Measurements from ENCODE around the gene MACROD2. TPM values are rescaled to one million over a fixed set of nuclear protein-coding genes. Genes with fewer than 3 reads are reported as not detected.

MACROD2 gene
- total and polyA plus RNA-seq, 2 donors (not counting 1 experiment from before 2014, with no cell fraction given), result 5.3 to 6.7 TPM

DNA sequence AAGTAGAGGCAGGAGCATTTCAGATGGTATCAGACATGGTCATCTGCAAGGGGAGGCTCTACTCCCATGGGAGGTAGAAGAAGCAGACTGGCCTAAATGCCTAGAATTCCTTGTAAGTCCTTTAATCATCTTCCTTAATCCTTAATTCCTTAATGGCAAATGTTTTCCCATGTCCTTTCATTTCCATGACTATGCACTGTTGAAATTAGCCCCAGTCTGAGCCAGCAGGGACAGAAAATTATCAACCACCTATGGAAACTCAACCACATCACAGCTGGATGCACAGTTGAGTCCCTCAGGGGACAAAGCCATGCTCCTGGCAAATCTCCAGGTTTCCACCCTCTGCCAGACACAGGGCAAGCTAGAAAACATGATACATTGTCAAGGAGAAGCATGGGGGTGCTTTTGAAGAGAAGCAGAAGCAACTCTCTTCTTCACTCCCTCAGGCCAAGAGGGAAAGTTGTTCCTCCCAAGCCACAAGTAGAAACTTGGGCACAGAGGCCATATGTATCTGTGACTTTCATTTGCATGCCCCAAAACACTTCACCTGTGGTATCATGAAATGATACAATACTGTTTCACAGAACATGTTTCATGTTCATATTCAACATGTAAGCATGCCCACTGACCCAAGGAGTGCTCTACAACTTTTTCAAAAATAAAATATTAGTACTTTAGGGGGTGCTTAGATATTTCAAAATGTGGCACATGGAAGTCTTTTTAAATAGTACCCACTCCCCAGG, 1894.4 kb downstream of the MACROD2 start:
- CTCF ChIA-PET, result interaction anchor here (1.1 kb wide), 1 partner anchor 9 kb away, joined by 3 read pairs; no protein-coding TSS in a partner anchor

More for the DNA sequence above, 1894.4 kb downstream of the MACROD2 start:
- no peak for DNase-seq
- Histone ChIP-seq H3K4me1 (ENCODE audit: control insufficient read depth in 2 of 2, insufficient read depth in 2 of 2, low read length in 2 of 2) (peaks cover 18 to 21% of the 10 kb centered on the region in 2 donors), H3K27me3 (replicated peaks in 1 of 4; ENCODE audit: control extremely low read depth in 1 of 4, control insufficient read depth in 3 of 4, insufficient read depth in 4 of 4, low read length in 3 of 4) (no peaks in the 10 kb centered on the region), H3K79me2 (ENCODE audit: control insufficient read depth, insufficient read depth, low read length) (no peaks in the 10 kb centered on the region), H3K4me2 (replicated peaks; ENCODE audit: low read depth, low read length, poor library complexity, severe bottlenecking) (no peak overlapping the region), H3K27ac (ENCODE audit: low read length in 2 of 2) (no peak overlapping the region), H4K20me1 (ENCODE audit: control insufficient read depth, insufficient read depth, low read length, poor library complexity, severe bottlenecking) (no peaks in the 10 kb centered on the region), H3K36me3 (replicated peaks in 1 of 2; ENCODE audit: control extremely low read depth in 1 of 2, control insufficient read depth in 1 of 2, extremely low read depth in 1 of 2, insufficient read depth in 2 of 2, low read length in 1 of 2) (peaks cover 0 to 4% of the 10 kb centered on the region in 2 experiments), H3K4me3 (ENCODE audit: control extremely low read depth in 1 of 5, extremely low read depth in 1 of 5, insufficient read depth in 1 of 5, low read depth in 2 of 5, low read length in 4 of 5) (no peak overlapping the region), H3K9me3 (ENCODE audit: control extremely low read depth in 1 of 3, control insufficient read depth in 2 of 3, insufficient read depth in 1 of 3, low read length in 2 of 3) (peaks cover 2 to 15% (median 2%) of the 10 kb centered on the region in 3 donors), H3K9ac (ENCODE audit: low read length) (no peak overlapping the region), H2AFZ (ENCODE audit: insufficient read depth, low read depth, low read length, poor library complexity, severe bottlenecking) (no peak overlapping the region)
- no peak for TF ChIP-seq EZH2 (IDR thresholded peaks at IDR 0.05; ENCODE audit: borderline replicate concordance, insufficient read depth, low read depth, low read length, poor library complexity, severe bottlenecking)
- TF ChIP-seq, protein P1, sequence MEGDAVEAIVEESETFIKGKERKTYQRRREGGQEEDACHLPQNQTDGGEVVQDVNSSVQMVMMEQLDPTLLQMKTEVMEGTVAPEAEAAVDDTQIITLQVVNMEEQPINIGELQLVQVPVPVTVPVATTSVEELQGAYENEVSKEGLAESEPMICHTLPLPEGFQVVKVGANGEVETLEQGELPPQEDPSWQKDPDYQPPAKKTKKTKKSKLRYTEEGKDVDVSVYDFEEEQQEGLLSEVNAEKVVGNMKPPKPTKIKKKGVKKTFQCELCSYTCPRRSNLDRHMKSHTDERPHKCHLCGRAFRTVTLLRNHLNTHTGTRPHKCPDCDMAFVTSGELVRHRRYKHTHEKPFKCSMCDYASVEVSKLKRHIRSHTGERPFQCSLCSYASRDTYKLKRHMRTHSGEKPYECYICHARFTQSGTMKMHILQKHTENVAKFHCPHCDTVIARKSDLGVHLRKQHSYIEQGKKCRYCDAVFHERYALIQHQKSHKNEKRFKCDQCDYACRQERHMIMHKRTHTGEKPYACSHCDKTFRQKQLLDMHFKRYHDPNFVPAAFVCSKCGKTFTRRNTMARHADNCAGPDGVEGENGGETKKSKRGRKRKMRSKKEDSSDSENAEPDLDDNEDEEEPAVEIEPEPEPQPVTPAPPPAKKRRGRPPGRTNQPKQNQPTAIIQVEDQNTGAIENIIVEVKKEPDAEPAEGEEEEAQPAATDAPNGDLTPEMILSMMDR (IDR thresholded peaks at IDR 0.05), result no peak
- H3K9me3 Mint-ChIP-seq (ENCODE audit: insufficient read depth), result no peaks in the 10 kb centered on the region
- H3K4me1 Mint-ChIP-seq, result peaks cover 27% of the 10 kb centered on the region
- H3K27me3 Mint-ChIP-seq, result no peaks in the 10 kb centered on the region
- POLR2A ChIA-PET, result no interaction called here
- ATAC-seq (ENCODE audit: low read depth), result no peak
- no peak overlapping the region for H3K4me3 Mint-ChIP-seq
- H3K27ac Mint-ChIP-seq, result no peak overlapping the region
- intact Hi-C loops (cut with micrococcal nuclease), result no loop called here
